Adipocyte (in vitro differentiated cells): ENCODE results near the gene ARHGAP42.

Source experiments
- DNase-seq: peaks from one replicate; pipeline ENCODE4 v3.0.0-alpha.2; 2015; ENCODE audit warnings: low read depth
- H3K27me3 ChIP-seq: replicated peaks from 2 replicates; pipeline ENCODE4 v1.7.0; 2013; ENCODE audit warnings: mild to moderate bottlenecking, low read length, moderate library complexity; ENCODE audit not compliant: control insufficient read depth, insufficient read depth
- H3K36me3 ChIP-seq: 2 replicates; pipeline ENCODE4 v1.7.0; 2013; ENCODE audit warnings: low read length, mild to moderate bottlenecking, moderate library complexity; ENCODE audit not compliant: control insufficient read depth, insufficient read depth, severe bottlenecking
- H3K4me1 ChIP-seq: 2 replicates; pipeline ENCODE4 v1.7.0; 2013; ENCODE audit warnings: mild to moderate bottlenecking, low read length, moderate library complexity; ENCODE audit not compliant: control insufficient read depth, insufficient read depth
- H3K4me3 ChIP-seq: 2 replicates; pipeline ENCODE4 v1.7.0; 2013; ENCODE audit warnings: mild to moderate bottlenecking, low read length, moderate library complexity
- H3K9ac ChIP-seq: 2 replicates; pipeline ENCODE4 v1.7.0; 2013; ENCODE audit warnings: mild to moderate bottlenecking, low read length, moderate library complexity
- H3K9me3 ChIP-seq: 2 replicates; pipeline ENCODE4 v1.7.0; 2013; ENCODE audit warnings: mild to moderate bottlenecking, low read length, moderate library complexity; ENCODE audit not compliant: control insufficient read depth

The ARHGAP42 gene

GRCh38 chr11:100932474-100933100 lies 245.5 kb downstream of the ARHGAP42 start:
- Histone ChIP-seq H3K9ac (no peak overlapping the region), H3K27me3 (no peaks in the 10 kb centered on the region), H3K4me1 (peaks cover 2% of the 10 kb centered on the region), H3K36me3 (no peaks in the 10 kb centered on the region), H3K9me3 (no peaks in the 10 kb centered on the region), H3K4me3 (no peak overlapping the region)
- DNase-seq: peak; percentile 73

- H3K4me1 ChIP-seq: peaks cover 1% of the 10 kb centered on the region
- H3K4me3 ChIP-seq: no peak overlapping the region
- H3K36me3 ChIP-seq: no peaks in the 10 kb centered on the region
- H3K27me3 ChIP-seq: no peaks in the 10 kb centered on the region
- H3K9me3 ChIP-seq: no peaks in the 10 kb centered on the region
- no peak for DNase-seq
- H3K9ac ChIP-seq: no peak overlapping the region
Observed at GRCh38 chr11:100936781-100937180, 249.7 kb downstream of the ARHGAP42 start.

GRCh38 chr11:100939571-100939970 lies 252.5 kb downstream of the ARHGAP42 start:
- Histone ChIP-seq H3K36me3 (no peaks in the 10 kb centered on the region), H3K27me3 (no peaks in the 10 kb centered on the region), H3K4me3 (no peak overlapping the region), H3K9me3 (no peaks in the 10 kb centered on the region), H3K9ac (no peak overlapping the region), H3K4me1 (peaks cover 6% of the 10 kb centered on the region)
- peak; percentile 32 for DNase-seq

GRCh38 chr11:100940111-100940510 lies 253.0 kb downstream of the ARHGAP42 start:
- Histone ChIP-seq H3K36me3 (no peaks in the 10 kb centered on the region), H3K4me3 (no peak overlapping the region), H3K9ac (no peak overlapping the region), H3K27me3 (no peaks in the 10 kb centered on the region), H3K4me1 (peaks cover 6% of the 10 kb centered on the region), H3K9me3 (no peaks in the 10 kb centered on the region)
- no peak for DNase-seq

DNA sequence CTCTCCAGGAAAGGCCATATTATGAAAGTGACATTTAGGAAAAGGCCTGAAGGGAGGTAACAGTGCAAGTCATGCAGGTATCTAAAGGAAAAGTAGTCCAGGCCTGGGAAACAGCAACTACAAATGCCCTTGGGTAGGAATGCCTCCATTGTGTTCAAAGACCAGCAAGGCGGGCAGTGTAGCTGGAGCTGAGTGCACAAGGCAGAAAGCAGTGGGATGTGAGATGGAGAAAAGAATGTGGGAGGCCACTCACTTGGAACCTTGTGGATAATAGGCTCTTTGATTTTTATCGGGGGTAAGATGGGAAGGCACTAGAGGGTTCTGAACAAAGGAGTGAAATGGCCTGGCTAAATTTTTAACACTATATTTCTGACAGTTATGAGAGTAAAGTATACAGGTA lies 253.9 kb downstream of the ARHGAP42 start:
- H3K9me3 ChIP-seq: no peaks in the 10 kb centered on the region
- H3K4me3 ChIP-seq: no peak overlapping the region
- no peaks in the 10 kb centered on the region for H3K36me3 ChIP-seq
- DNase-seq: no peak
- no peaks in the 10 kb centered on the region for H3K27me3 ChIP-seq
- no peak overlapping the region for H3K9ac ChIP-seq
- peaks cover 6% of the 10 kb centered on the region for H3K4me1 ChIP-seq

DNA sequence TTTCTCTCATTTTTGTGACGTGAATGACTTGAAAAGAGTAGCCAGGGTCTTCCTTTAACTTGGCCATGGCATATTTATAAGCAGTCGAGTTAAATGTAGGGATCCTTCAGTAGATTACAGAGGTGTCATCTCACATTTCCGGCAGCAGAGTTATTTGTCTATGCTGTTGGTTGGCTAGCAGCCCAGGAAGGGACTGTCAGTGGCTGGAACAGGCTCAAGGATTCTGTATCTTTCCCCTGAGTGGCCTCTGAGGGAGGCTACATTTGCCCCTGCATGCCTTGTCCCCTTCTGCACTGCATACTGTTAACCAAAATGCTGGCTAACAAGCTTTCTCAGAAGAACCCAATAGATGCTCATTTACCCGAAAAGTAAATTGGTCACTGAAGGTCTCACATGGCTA lies 254.9 kb downstream of the ARHGAP42 start:
- H3K9ac ChIP-seq: no peak overlapping the region
- H3K9me3 ChIP-seq: no peaks in the 10 kb centered on the region
- no peaks in the 10 kb centered on the region for H3K36me3 ChIP-seq
- DNase-seq: no peak
- no peak overlapping the region for H3K4me3 ChIP-seq
- H3K27me3 ChIP-seq: no peaks in the 10 kb centered on the region
- peaks cover 6% of the 10 kb centered on the region for H3K4me1 ChIP-seq

DNA sequence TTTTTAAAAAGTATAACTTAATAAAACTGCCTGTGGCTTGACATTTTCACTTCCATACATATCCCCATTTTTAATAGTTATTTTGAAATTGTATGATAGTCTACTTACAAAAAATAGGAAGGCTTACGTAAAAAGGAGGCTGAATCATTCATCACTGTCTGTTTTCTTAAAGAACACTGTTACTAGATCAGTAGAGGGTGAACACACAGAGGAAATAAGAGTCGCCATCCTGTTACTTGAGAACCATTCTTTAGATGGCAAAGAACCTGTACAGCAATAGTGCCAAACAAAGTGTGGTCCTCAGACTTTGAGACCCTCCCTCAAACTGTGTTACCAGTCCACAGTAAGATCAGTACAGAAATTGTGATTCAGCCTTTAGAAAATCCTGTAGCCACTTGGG lies 261.8 kb downstream of the ARHGAP42 start:
- Histone ChIP-seq H3K27me3 (no peaks in the 10 kb centered on the region), H3K9me3 (no peaks in the 10 kb centered on the region), H3K4me3 (no peak overlapping the region), H3K4me1 (no peaks in the 10 kb centered on the region), H3K9ac (no peak overlapping the region), H3K36me3 (no peaks in the 10 kb centered on the region)
- no peak for DNase-seq

- H3K36me3 ChIP-seq: no peaks in the 10 kb centered on the region
- no peak for DNase-seq
- no peaks in the 10 kb centered on the region for H3K27me3 ChIP-seq
- no peaks in the 10 kb centered on the region for H3K9me3 ChIP-seq
- no peak overlapping the region for H3K4me3 ChIP-seq
- no peaks in the 10 kb centered on the region for H3K4me1 ChIP-seq
- no peak overlapping the region for H3K9ac ChIP-seq
Observed at GRCh38 chr11:100949443-100949842, 262.4 kb downstream of the ARHGAP42 start.

GRCh38 chr11:100955318-100955717 lies 268.2 kb downstream of the ARHGAP42 start:
- Histone ChIP-seq H3K9ac (no peak overlapping the region), H3K36me3 (no peaks in the 10 kb centered on the region), H3K4me3 (no peak overlapping the region), H3K27me3 (no peaks in the 10 kb centered on the region), H3K4me1 (no peaks in the 10 kb centered on the region), H3K9me3 (no peaks in the 10 kb centered on the region)
- no peak for DNase-seq

DNA sequence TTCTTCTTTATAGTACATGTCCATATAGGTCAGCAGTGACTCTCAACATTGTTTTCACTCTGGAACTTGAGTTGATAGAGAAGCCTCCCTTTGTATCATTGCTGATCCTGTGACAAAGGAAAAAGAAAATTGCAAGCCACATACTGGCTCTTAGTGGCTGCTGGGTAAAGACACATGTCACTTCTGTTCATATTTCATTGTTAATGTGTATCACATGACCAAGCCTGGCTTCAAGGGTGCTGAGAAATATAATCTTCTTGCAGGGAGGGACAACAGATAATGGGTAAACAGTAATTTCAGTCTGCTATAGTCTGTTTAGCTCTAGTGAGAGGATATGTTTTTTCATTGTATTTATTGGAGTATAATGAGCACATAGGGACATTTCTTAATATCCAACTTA lies 269.3 kb downstream of the ARHGAP42 start:
- Histone ChIP-seq H3K9ac (no peak overlapping the region), H3K27me3 (no peaks in the 10 kb centered on the region), H3K4me1 (no peaks in the 10 kb centered on the region), H3K9me3 (no peaks in the 10 kb centered on the region), H3K4me3 (no peak overlapping the region), H3K36me3 (no peaks in the 10 kb centered on the region)
- DNase-seq: no peak

- Histone ChIP-seq H3K9me3 (no peaks in the 10 kb centered on the region), H3K4me3 (no peak overlapping the region), H3K4me1 (no peaks in the 10 kb centered on the region), H3K36me3 (no peaks in the 10 kb centered on the region), H3K27me3 (no peaks in the 10 kb centered on the region), H3K9ac (no peak overlapping the region)
- no peak for DNase-seq
Observed at GRCh38 chr11:100957499-100957898, 270.4 kb downstream of the ARHGAP42 start.

DNA sequence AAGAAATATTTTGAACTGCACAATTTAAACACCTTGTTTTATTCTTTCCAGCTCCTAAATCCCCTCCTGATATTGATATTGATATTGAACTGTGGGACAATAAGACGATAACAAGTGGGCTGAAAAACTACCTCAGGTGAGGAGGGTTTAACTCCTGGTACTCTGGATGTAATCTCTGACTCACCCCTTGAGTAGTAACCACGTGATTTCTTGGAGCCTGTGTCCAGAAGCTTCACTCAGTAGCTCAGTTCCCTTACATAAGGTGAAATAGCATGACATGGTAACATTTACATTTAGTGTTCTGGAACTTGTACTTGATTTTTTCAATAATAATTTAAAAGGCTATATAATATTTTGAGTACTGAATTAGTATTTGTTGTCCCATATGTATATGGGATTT lies 274.5 kb downstream of the ARHGAP42 start:
- peaks cover 6% of the 10 kb centered on the region for H3K36me3 ChIP-seq
- H3K4me1 ChIP-seq: peaks cover 7% of the 10 kb centered on the region
- no peaks in the 10 kb centered on the region for H3K9me3 ChIP-seq
- no peaks in the 10 kb centered on the region for H3K27me3 ChIP-seq
- H3K9ac ChIP-seq: no peak overlapping the region
- DNase-seq: no peak
- no peak overlapping the region for H3K4me3 ChIP-seq
